Astrocyte of the cerebellum (primary cell): ENCODE results near the gene EPHX1.
A peak's percentile ranks its signal among the peaks of the same experiment; 100 is the strongest.

ENCODE experiments used
- DNase-seq: peaks from one replicate; pipeline ENCODE4 v3.0.0-alpha.2; 2011; ENCODE audit warnings: low read depth
- H3K4me3 ChIP-seq: 2 replicates; pipeline ENCODE4 v1.5.1; 2011; ENCODE audit warnings: mild to moderate bottlenecking, low read depth, low read length, moderate library complexity
- CTCF ChIP-seq: IDR thresholded peaks from 2 replicates; pipeline ENCODE4 v1.5.1; 2012; ENCODE audit warnings: low read length, low read depth, moderate library complexity, mild to moderate bottlenecking; ENCODE audit errors: missing control alignments
- in situ Hi-C: cut with HindIII; loops from 2 replicates; pipeline ENCODE4 v1.10.0; 2017; ENCODE audit warnings: low sequenced_read_pairs

EPHX1 gene

GRCh38 chr1:225817611-225818061 lies 7.7 kb downstream of the EPHX1 start:
- in situ Hi-C loops: loop anchor here (5.0 kb wide), 1 partner anchor 105 kb away; the partner anchor contains the start of gene PYCR2
- DNase-seq: peak; percentile 69

GRCh38 chr1:225818229-225818628 lies 8.3 kb downstream of the EPHX1 start:
- DNase-seq: no peak
- H3K4me3 ChIP-seq: no peak overlapping the region
- in situ Hi-C loops: loop anchor here (5.0 kb wide), 1 partner anchor 104 kb away; the partner anchor contains the start of gene PYCR2
- no peak for TF ChIP-seq CTCF

More at GRCh38 chr1:225817611-225818061, 7.7 kb downstream of the EPHX1 start:
- TF ChIP-seq CTCF: no peak
- H3K4me3 ChIP-seq: no peak overlapping the region

- in situ Hi-C loops: loop anchor here (5.0 kb wide), 1 partner anchor 103 kb away; the partner anchor contains the start of gene PYCR2
- no peak for DNase-seq
- TF ChIP-seq CTCF: no peak
- H3K4me3 ChIP-seq: no peak overlapping the region
Observed at GRCh38 chr1:225819346-225820192, 9.6 kb downstream of the EPHX1 start.

GRCh38 chr1:225820522-225821120 lies 10.7 kb downstream of the EPHX1 start:
- DNase-seq: no peak
- no peak for TF ChIP-seq CTCF
- in situ Hi-C loops: no loop called here
- no peak overlapping the region for H3K4me3 ChIP-seq

GRCh38 chr1:225822655-225823403 lies 12.9 kb downstream of the EPHX1 start:
- H3K4me3 ChIP-seq: no peak overlapping the region
- in situ Hi-C loops: no loop called here
- no peak for DNase-seq
- TF ChIP-seq CTCF: no peak

- TF ChIP-seq CTCF: no peak
- in situ Hi-C loops: no loop called here
Observed at GRCh38 chr1:225823811-225824261, 13.9 kb downstream of the EPHX1 start.

More at GRCh38 chr1:225823811-225824261, 13.9 kb downstream of the EPHX1 start:
- no peak overlapping the region for H3K4me3 ChIP-seq
- DNase-seq: no peak
